ENCODE data around the gene RELT.

Gene RELT

DNA sequence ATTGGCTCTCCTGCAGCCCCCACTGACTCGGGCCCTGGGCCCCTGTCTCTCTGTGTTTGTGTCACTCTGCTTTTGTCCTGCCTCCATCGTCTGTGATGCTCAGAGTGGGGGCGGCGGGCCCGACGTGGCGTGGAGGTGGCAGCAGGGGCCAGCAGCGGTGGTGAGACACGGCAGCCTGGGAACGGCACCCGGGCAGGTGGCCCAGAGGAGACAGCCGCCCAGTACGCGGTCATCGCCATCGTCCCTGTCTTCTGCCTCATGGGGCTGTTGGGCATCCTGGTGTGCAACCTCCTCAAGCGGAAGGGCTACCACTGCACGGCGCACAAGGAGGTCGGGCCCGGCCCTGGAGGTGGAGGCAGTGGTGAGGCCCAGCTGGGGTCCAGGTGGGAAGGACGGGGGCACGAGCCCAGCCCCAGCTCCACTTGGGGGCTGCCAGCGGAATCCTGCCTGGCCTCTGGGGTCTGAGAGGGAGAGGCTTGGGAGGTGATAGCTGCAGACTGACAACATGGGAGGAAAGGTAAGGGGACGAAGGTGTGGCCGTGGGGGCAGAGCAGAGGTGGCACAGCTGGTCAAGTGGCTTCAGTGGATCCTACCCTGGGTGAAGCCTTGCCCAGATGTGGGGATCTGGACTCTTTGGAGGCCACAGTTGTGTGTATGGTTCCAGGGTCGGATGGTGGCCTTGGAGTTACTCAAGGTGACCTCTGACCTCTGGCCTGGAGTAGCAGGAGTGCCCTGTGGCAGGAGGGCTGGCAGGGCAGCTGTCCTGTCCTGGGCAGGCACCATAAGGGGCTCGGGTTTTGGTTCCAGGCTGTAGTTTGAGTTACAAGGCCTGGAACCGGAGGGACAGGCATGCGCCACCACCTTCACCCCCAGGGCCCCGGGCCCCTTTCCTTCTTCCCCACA lies 16.2 kb downstream of the RELT start:
- FAIRE-seq = no peak

DNA sequence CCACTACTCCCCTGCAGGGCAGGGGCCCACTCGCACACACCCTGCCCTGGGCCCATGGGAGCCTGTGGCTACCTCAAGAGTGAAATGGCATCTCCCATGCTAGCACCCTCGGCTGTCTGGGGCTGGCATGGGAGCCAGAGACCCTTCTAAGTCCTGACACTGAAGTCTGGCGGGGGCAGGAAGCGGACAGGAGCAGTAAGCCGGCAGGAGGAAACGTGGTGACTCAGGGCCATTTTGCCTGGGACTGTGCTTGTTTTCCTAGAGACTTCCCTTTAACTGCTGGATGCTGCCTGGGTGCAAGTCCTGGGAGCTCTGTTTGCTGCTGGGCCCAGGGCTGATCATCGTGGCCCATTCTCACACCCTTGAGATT lies 16.8 kb downstream of the RELT start:
- FAIRE-seq = no peak

DNA sequence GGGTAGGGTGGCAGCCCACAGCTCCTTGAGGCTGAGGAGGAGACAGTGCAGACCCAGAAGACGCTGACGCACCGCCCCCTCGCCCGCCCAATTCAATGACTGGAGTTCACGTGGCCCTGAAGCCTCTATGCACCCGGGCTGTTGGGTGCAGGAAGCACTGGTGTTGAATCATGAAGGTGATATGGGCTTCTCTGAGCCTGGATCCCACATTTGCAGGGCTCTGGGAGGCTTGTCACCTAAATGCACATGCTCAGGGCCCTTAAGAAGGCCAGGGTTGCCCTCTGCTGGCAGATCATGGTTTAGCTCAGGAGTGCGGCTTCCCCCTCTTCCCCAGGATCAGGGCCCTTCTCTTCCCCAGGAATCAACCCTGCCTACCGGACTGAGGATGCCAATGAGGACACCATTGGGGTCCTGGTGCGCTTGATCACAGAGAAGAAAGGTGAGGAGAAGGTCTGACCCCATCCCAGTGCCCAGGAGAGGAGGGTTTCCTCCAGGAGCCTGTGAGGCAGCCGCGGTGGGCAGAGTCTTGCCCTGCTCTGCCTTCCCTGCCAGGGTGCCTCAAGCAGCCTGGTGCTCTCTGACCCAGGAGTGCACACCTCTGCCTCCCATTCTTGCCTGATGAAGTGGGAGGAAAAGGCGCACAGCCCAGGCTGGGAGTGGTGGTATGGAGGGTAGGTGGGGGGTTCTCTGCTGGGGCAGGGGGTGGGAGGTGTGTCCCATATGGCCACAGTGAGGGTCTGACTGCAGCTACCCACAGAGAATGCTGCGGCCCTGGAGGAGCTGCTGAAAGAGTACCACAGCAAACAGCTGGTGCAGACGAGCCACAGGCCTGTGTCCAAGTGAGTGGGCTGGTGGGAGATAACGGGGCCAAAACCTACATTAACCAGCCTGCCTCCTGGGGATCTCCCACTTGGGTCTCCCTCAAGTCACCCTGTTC lies 17.5 kb downstream of the RELT start:
- FAIRE-seq = no peak

DNA sequence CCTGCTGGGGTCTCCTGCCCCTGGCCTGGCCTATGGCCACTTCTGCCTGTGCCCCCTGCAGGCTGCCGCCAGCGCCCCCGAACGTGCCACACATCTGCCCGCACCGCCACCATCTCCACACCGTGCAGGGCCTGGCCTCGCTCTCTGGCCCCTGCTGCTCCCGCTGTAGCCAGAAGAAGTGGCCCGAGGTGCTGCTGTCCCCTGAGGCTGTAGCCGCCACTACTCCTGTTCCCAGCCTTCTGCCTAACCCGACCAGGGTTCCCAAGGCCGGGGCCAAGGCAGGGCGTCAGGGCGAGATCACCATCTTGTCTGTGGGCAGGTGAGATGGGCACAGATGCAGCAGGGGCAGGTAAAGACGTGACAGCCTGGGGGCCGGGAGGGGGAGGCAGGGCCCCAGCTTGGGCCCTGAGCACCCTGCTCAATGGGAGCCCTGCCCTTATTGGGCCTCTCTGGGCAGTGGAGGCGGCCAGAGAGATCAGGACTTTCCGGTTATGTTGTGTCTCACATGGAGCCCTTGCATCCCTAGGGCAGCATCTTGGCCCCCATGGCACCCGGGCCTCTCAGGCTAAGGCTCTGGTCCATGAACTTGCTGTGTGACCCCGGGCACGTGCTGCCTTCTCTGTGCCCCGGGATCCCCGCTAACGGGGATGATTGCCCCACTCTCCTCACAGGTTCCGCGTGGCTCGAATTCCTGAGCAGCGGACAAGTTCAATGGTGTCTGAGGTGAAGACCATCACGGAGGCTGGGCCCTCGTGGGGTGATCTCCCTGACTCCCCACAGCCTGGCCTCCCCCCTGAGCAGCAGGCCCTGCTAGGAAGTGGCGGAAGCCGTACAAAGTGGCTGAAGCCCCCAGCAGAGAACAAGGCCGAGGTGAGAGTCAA lies 18.5 kb downstream of the RELT start:
- FAIRE-seq = no peak

DNA sequence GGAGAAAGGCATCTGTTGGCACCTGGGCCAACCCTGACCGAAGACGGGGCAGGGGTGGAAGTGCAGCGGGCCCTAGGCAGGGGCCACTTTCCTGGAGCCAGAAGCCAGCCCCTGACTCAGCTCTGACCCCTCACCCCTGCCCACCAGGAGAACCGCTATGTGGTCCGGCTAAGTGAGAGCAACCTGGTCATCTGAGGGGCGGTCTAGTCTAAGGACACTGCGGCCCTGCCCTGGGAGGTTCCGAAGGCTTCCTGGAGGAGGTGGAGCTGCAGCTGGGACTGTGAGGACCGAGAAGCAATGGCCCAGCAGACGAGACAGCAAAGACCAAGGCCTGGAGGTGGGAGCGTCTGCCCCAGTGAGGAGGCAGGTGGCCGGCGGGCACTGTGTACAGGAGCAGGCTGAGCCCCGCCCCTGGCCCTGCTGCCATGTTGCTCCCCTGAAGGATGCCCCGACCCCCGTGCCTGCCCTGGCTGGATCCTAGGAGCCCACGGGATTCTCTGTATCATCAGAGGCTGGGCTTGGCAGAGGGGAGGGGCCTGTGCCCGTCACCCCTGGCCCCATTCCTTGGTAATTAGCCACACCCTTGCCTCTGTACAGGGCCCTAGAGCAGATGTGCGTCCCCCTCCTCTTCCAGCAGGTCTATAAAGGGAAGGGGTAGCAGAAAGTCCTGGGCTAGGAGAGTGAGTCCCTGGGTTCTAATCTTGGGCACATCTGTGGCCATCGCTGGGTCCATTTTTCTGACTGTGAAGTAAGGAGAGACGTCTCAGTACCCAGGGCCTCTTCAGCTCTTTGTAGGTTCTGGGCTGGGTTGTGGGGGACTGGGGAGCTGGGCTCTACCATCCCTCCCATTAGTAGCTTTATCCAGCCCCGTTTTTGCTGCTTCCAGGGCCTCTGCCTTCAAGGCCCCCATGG lies 19.4 kb downstream of the RELT start:
- no peak for FAIRE-seq

DNA sequence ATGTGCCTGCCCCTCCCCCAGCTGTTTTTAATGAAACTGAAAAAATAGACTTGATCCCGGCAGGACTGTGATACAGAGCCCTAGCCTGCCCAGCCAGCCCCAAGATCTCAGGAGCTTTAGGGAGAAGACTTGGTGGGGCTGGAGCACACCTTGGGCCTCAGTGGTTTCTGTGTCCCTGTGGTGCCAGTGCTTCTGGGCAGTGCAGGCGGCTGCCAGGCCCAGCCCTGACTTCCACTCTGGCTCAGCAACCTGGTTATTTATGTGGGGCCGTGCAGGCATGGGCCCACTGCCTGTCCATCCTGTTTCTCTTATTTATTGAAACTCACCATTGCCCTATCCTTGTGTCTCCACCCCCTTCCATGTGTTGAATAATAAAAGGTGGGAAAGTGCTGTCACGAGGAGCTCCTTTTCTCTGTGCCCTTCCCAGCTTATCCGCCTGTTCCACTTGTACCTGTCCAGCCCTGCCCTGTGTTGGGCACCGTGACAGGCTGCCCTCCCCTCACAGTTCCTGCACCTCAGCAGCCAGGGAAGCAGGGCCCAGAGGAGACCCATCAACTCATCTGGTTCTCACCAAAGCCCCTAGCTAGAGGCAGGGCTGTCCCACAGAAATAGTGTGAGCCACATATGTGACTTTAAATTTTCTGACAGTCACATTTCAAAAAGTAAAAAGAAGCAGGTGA lies 20.2 kb downstream of the RELT start:
- FAIRE-seq = no peak

DNA sequence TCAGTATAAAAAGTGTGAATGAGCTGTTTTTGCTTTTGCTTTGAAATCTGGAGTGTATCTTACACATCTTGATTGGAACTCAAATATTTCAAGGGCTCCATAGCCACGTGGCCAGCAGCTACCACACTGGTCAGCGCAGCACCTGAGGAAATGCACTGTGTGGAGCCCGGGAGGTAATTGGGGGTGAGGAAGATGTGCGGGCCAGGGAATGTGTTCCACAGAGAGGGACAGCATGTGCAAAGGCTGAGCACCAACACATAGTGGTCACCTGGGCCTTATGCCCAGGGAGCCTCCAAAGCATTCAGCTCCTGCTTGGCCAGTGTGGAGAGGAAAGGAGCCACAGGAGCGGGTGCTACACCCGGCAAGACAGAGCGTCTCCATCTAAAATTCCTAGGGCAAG lies 20.8 kb downstream of the RELT start:
- no peak for FAIRE-seq

DNA sequence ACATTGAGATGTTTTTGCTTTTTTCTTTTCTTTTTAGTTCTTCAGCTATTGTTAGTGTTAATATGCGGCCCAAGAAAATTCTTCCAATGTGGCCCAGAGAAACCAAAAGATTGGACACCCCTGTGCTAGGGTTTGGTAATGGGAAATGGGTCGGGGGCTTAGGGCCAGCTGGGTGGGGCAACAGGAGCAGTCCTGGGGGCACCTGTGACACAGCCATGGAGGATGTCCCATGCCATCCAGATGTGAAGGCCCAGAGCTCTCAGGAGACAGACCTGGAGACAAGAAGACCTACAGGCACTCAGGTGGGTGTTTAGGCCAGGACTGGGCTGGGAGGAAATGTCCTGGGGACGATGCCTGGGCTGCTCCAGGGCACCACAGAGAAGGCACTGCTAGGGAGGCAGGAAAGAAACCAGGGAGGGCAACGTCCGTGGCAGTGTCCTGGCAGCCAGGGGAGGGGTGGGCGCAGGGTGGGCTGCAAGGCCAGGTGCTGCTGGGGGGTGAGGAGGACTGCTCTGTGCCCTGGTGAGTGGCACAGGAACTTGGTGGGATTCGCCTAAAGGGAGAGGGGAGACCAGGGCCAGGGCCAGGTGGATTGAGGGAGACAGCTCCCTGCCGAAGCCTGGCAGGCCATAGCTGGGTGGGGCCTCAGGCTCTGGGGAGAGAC lies 21.4 kb downstream of the RELT start:
- no peak for FAIRE-seq

DNA sequence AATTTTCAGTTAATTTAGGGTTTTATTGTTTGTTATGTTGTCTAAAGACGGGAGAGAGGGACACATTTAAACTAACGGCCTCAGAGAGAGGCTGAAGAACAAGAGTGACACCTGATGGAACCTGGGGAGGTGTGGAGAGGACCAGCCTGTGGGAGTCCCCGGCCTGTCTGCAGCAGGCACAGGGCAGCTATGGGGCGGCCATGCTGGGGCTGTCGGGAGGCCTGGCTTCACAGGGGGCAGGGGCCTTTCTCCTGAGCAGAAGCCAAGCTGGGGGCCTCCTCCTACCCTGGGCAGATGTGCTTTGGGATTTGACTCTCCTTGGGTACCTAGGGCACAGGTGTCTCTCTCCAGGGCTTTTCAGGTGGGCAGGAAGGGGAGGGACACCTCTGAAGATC lies 21.9 kb downstream of the RELT start:
- FAIRE-seq = no peak

DNA sequence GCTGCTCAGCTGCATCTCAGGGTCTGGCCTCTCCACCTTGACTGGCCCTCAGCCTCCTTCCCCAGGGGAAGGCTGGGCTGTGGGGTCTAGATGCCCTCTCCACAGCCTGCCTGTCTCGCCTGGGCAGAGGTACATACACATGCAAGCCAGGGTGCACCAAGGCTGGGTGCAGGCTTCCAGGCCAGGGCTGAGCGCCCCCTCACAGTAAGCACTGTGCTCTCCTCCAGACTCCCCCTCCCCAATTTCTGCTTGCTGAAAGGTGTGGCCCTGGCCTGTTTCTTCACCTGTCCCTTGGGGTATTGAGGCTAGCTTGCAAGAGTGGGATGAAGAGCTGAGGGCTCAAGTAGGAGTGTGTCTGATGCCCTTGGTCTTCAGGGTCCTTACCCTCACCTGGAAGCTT lies 22.5 kb downstream of the RELT start:
- FAIRE-seq = no peak

DNA sequence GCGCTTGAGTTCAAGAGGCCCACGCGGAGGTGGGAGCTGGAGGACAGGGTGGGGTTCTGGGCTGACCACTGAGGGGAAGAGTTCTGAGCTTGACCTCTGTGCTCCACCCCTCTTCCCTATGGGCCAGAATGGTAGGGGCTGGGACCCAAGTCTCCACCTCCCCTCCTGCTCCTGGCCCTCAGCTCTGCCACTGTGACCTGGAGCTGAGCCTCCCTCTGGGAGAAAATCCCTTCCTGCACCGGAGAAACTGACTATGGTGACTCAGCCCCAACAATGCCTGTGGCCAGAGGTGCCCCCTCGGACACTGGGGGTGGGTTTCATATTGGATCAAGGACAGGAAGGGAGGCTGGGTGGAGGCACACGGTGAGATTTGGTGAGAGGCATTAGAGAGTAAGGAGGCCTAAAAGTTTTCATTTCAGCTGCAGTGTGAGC lies 23.0 kb downstream of the RELT start:
- FAIRE-seq = no peak

DNA sequence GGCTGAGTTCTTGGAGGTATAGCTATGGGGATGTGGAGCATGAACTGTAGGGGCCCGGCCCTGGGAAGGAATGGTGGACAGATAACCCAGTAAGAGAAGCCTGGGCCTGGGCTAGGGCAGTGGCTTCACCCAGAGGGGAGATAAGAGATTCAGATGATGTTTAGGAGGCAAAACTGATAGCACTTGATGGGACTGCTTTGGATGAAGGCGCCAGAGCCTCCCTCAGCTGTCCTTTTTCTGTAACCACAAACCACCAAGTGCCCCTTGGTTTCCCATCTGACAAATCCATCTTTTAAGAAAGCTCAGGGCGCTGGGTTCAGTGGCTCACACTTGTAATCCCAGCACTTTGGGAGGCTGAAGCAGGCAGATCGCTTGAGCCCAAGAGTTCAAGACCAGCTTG lies 23.4 kb downstream of the RELT start:
- no peak for FAIRE-seq

DNA sequence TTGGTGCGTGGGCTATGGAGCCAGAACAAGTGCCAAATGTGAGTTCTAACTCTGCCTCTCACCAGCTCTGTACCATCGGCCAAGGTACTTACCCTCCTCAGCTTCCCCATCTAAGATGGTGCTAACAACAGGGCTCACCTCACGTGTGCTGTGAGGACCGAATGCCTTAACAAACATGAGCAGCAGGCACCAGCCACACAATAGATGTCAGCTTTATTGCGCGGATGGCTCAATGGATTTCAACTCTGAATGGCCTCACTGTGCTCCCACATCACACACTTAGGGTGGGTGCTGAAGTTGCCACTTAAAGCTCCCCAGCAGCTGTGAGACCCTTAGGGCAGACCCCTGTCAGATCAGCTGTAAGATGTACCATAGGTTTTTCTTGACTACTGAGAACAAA lies 24.1 kb downstream of the RELT start:
- no peak for FAIRE-seq

DNA sequence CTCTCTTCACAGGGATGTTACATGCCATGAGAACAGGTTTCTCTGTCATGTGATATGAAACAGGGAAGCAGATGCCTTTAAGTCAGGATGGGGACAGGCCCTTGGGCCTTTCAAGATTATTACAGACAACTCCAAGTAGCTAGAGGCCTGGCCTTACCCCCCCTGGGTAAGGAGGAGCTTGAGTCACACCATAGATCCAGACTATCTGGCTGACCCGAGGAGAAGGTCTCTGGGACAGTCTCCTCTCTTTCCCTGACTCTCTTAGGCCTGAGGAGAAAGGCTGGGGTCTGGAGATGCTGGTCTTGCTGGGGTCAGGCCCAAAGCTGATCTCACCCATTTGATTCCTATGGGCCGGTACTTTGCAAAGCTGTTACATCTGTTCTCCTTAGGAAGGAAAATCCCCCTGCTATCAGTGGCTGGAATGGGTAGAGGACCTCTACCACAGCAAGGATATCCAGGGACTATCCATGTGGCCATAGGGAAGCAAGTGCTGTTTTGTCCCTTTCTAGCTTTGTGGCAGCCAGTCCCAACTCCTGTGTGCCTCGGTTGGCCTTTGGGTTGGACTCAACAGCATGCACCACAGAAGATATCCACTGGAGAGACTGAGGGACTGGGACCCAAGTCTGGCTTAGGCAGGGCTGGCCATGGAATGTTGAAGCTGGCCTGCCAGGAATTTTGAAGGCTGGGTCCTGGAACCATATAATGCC lies 25.2 kb downstream of the RELT start:
- no peak for FAIRE-seq

DNA sequence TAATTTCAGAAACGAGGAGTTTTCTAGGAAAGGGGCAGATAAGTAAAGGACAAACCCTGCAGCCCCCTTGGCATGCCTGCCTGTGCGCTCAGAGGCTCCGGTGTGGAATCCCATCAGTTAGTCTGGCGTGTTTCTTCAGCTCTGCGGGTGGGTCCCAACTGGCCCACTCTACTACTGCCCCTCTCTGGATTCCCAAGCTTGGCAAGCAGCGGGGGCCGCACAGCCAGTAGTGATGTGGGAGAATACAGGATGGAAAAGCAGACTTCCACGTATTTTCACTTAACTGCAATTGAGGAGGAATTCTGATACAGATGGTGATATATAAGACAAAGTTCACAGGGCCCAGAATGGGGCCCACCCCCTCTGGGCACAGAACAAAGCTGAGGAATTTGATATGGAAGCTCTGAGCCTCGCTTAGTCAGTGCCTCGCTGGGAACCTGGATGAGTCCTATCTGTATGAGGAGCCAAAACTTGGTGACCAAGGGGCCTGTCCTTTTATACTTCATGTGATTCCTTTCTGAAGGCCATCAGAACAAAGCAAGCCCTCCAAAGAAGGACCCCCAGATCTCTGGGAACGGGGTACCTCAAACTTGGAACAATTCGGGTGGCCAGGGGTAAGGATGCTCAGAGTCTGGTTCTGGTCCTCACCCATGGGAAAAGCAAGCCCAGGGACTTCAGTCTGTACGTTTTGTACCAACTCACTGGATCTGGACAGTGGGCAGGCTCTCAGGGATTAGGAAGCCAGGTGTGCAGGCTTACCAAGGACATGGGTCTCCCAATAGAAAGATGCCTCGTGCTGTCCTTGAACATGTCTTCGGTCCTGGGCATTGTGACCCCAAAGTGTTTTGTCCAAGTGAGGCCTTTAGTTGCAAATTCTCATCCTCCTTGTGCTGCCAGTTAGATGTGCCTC lies 26.0 kb downstream of the RELT start:
- no peak for FAIRE-seq

DNA sequence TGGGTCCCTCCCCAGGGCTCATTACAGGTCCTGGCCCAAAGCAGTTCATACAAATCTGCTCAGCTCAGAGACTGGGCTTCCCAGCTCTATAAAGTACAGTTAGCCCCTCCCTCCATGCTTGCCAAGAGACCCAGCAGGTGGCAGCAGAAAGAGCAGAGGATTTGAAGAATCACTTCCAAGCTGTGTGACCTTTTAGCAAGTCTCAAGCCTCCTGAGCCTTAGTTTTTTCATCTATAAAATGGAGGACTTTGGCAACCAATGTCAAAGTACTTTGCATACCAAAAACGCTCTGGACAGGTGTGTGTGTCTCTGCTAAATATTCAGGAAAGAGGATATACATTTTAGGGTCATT lies 26.6 kb downstream of the RELT start:
- no peak for FAIRE-seq

DNA sequence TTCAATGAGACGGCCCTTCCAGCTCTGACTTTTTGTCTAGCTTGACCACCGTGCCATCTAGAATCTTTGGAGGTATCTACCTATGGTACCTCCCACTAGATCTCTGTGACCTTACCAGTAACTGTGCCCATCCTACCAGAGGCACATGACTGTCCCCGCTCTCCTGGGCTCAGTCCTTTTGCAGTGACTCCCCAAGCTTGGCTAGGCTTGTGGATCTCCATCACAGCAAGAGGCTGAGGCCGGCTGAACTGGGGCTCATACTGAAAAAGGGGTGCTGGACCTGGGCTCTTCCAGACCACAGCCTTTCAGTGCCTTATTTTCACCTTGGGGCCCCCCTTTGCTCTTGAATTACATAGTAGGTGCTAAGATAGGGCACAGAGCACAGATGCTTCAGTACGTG lies 27.3 kb downstream of the RELT start:
- no peak for FAIRE-seq

DNA sequence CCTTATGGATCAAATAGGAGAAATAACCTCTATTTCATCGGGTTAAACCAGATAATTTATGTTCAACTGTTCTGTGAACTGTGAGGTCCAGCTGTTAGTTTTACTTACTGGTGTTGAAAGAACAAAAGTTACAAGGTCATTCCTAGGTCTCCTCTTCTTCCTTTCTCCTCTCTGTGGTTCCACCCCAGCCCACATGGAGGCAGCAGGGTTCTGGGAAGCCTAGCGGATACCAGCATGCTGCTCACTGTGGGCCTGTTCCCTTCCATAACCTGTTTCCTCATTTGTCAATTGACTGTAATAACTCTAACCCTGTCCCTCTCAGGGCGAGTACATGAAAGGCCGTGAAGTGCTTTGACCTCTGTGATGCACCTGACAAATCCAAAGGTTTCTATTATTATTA lies 27.8 kb downstream of the RELT start:
- no peak for FAIRE-seq
